Measurements from ENCODE around the gene KCNQ1.

The KCNQ1 gene

GRCh38 chr11:2567026-2567671 lies 122.3 kb downstream of the KCNQ1 start:
- no peak for DNase-seq (ENCODE audit: low read depth)

- no peak for DNase-seq (ENCODE audit: low read depth)
Observed at GRCh38 chr11:2569321-2569721, 124.5 kb downstream of the KCNQ1 start.

GRCh38 chr11:2569731-2570210 lies 125.0 kb downstream of the KCNQ1 start:
- no peak for DNase-seq (ENCODE audit: low read depth)

- DNase-seq (ENCODE audit: low read depth) = no peak
Observed at GRCh38 chr11:2570211-2570811, 125.5 kb downstream of the KCNQ1 start.

- no peak for DNase-seq (ENCODE audit: low read depth)
Observed at GRCh38 chr11:2570841-2571597, 126.2 kb downstream of the KCNQ1 start.

GRCh38 chr11:2571598-2572281 lies 126.9 kb downstream of the KCNQ1 start:
- DNase-seq (ENCODE audit: low read depth) = no peak

GRCh38 chr11:2572491-2573239 lies 127.9 kb downstream of the KCNQ1 start:
- no peak for DNase-seq (ENCODE audit: low read depth)

DNA sequence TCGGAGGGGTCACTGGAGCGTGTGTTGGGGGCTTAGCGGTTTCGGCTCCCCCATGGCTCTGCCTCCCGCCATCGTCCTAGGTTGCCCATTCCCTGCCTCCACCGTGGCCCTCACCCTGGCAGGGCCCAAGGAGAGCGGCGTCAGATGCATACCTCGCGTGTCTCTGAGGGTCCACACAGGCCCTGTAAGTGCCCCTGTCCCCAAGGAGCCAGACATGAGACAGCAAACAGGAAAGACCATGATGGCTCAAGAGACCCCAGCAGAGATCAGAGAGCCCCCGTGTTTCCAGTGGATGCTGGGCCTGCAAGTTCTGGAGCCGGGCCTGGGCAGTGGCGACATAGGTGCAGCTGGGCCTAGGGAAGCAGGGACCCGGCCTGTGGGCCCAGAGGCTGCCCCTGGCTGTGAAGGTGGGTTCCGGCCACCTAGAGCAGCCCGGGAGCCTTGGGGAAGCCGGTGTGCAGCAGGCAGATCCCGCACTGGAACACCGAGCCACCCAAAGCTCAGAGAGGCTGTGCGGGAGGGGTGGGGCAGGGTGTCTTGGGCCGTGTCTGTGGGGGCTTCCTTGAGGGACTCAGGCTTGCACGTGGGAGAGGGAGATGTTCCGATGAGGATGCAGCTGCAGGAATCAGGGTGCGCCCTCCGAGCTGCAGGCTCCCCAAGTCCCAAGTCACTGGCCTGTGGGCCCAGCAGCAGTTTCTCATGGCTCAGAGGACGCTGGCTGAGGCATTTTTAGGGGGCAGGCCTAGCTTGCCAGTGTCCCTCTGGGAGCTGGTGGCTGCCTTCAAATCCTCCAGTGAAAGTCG lies 128.6 kb downstream of the KCNQ1 start:
- no peak for DNase-seq (ENCODE audit: low read depth)

DNA sequence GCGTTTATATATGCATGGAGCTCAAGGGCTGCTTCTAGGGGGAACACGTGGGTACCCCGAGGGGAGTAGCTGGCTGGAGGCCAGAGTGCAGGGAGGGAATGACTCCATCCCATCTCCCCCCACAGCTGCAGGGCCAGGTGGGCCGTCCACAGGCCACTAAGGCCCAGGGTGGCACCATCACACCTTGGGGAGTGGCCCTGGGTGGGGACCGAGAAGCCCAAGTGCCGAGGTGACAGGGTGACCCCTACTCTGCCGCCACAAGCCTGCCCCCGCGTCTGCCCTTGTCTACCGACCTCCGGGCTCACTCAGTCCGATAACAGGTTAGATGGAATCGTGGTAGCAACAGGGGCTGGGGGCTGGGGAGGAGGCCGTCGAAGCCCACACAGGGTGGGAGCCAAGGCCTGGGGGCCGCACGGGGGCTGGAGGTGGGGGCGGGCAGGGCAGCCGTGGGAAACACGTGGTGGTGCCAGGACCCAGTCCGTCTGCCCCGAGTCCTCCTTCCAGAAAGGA lies 129.3 kb downstream of the KCNQ1 start:
- DNase-seq (ENCODE audit: low read depth) = no peak

DNA sequence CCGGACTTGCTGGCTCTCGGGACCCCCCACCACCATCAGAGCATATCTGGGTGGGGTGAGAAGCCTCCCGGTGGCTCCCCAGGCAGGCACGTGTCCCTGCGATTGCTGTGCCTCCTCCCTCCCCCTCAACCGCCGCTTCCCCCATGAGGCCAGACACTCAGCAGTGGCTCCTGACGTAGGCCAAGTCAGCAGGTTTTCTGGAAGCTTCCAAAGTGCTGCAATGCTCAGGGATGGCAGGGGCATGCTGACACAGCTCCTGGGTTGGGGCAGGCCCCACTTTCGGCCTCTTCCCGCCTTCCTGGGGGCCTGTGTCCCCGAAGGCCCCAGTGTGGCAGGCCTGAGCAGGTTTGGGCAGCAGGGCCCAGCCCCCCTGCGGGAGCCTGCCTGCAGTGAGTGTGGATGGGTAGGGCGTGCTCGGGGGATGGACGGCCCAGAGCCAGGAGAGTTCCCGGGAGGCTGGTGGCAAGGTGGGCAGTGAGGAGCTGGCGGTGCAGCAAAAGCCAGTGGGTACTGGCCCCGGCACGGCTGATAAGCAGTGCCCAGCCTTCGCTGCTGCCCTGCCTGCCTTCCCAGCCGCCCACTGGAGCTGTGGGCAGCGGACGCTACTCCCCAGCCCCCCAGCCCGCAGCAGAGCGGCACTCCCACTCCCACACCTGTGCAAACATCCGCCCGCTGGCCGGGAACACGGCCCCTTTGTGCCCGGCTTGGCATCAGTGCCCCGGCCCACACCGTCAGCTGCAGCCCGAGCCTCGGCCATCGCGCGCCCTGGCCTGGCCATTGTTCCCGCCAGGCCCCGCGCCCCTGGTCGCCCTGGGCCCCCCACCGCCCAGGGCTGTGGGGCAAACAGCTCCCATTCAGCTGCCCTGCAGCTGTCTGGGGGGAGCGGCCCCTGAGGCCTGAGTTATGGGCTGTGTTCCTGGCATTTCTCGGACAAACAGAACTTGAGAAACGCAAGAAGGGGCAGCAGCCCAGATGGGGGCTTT lies 130.0 kb downstream of the KCNQ1 start:
- no peak for DNase-seq (ENCODE audit: low read depth)

GRCh38 chr11:2575591-2576051 lies 130.8 kb downstream of the KCNQ1 start:
- no peak for DNase-seq (ENCODE audit: low read depth)

GRCh38 chr11:2576111-2576510 lies 131.3 kb downstream of the KCNQ1 start:
- no peak for DNase-seq (ENCODE audit: low read depth)

- DNase-seq (ENCODE audit: low read depth) = no peak
Observed at GRCh38 chr11:2576549-2576948, 131.7 kb downstream of the KCNQ1 start.

GRCh38 chr11:2577031-2577990 lies 132.5 kb downstream of the KCNQ1 start:
- no peak for DNase-seq (ENCODE audit: low read depth)

DNA sequence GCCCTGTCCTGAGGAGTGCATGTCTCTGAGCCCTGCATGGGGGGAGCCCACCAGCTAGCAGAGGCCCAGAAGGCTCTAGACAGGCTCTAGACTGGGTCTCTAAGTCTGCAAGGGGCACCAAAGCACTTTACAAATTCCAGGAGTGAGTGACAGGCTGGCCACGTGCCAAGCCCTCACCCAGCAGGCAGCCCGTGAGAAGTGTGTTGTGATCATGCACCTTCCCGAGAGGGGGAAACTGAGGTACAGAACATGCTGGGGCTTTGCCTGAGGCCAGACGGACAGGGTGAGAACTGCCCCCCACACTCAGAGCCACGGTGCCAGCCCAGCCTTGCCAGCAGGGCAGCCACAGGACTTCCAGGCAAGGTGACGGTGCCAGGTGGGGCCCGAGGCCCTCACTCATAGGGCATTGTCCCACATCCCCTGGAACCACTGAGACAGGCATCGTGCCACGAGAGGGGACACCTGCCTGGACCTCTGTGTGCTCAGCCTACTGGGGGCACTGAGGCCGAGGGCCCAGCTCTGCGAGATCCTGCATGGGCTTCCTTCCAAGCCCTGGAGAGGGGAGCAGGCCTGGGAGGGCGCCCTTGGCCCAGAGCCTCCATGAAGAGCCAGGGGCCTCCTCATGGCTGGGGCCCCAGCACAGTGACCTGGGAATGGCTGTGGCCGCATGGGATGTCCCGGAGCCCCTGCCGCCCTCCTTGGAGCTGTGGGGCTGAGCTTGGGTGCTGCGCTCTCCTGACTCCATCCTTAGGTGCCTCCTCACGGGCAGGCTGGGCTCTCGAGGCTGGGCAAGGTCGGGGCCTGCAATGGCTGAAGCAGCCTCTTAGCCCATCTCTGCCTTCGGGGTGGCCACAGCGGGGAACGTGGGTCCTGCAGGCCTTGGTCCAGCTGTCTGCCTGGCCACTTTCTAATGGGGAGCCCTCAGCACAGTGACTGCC lies 133.5 kb downstream of the KCNQ1 start:
- no peak for DNase-seq (ENCODE audit: low read depth)

DNA sequence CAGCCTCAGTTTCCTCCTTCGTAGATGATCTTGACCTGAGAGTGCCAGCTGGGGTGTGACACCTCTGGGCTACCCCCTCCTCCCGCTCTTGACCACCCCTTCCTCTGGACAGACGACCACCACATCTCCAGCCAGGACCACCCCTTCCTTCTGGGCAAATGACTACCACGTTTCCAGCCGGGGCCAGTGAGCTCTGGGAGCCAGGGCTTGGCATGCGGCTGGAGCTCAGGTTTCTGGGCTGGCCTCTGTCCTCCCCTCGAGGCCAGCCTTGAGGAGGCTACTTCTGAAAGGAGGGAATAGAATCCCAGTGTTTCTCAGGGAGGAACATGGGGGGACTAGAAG lies 134.1 kb downstream of the KCNQ1 start:
- no peak for DNase-seq (ENCODE audit: low read depth)

Data from activated T-helper 1 cell treated with Interleukin-2 at 50 U/mL for 16 hours (primary cell).